HG03060 (cell line): ENCODE data around the gene CPT1A.

Source experiments
- ATAC-seq: cut with Tn5 transposase; IDR thresholded peaks from one replicate; pipeline ENCODE4 v1.9.1; 2021; ENCODE audit warnings: low read depth, moderate number of reproducible peaks; ENCODE audit not compliant: unreplicated experiment

Gene CPT1A

DNA sequence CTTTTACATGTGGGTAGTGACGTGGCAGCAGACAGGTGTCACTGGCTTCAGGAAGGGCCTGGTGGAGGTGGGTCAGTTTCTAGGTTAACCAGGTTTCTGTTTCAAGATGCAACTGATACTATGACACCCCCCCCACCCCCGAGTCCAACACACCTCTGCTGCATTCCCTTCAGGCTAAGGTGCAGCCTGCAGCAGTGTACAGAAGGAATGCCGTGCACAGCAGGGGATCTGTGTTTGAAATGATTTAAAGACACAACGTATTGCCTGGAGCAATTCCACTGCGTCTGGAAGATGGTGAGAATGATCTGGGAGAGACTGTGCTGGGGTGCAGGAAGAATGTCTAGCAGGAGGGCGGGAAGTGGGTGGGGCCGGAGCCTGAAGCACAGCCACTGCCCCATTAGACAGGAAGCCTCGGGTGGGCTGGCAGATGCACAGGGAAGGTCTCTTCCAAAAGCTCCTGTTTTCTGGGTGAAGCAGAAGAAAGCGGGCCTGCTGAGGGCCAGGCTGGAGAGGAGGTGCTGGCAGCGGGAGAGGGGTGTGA lies 78.5 kb downstream of the CPT1A start:
- no peak for ATAC-seq

DNA sequence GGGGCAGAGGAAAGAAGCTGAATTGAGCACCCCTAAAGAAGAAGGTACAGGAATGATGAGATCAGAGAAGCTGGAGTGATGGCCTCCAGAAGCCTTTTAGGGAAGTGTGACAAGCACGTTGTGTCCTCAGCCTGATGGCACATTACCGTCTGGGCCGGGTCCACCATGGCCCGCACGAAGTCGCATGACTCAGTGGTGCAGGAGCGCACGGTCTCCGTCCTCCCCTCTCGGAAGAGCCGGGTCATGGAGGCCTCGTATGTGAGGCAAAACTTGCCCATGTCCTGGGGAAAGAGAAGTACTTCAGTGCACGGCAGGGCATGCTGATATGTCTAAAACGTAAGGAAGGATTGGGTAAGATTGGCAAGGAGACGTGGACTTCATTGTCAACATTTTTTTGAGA lies 79.2 kb downstream of the CPT1A start:
- no peak for ATAC-seq

GRCh38 chr11:68761801-68762200 lies 79.9 kb downstream of the CPT1A start:
- no peak for ATAC-seq

GRCh38 chr11:68759991-68760390 lies 81.7 kb downstream of the CPT1A start:
- ATAC-seq: no peak

DNA sequence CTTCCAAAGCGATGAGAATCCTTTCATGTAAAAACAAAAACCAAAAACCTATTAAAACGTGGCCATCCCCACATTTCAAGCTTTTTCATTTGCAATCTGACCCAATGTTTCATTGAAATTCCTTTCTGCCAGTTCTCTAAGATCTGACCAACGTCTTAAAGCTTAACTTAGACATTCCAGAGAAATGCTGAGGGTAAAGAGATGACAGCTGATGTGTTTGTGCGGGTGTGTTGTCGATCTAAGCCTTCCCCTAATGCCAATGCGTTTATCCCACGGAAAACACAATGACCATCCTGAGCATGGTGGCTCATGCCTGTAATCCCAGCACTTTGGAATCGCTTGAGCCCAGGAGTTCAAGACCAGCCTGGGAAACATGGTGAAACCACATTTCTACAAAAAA lies 84.0 kb downstream of the CPT1A start:
- ATAC-seq: no peak

- ATAC-seq: no peak
These were observed 85.4 kb downstream of the CPT1A start for GRCh38 chr11:68756171-68756766.

DNA sequence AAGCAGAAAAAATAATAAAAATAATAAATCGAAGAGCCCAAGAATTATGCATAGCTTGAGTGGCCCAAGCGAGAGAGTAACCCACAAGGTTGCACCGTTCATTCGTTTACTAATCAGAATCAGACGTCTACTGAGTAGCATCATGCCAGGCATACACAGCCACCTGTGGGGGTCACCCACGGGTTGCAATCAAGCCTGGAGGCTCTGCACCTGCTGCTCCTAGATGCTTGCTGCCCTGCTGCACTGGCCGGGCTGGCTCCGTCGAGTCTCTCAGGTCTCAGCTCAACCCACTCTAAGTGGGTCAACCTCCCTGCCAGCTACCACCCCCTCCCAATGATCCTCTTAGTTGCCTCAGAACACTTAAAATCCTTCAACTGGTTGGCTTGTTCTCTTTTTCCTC lies 88.4 kb downstream of the CPT1A start:
- no peak for ATAC-seq

- no peak for ATAC-seq
These were observed 90.3 kb downstream of the CPT1A start, which contains the start of gene TESMIN for GRCh38 chr11:68751331-68751856. Gene TESMIN, minus strand, starts transcription at chr11:68751520. Its CDS starts 860 bp downstream, at chr11:68750660.

- no peak for ATAC-seq
These were observed 90.8 kb downstream of the CPT1A start for GRCh38 chr11:68751004-68751325.

- no peak for ATAC-seq
These were observed 91.3 kb downstream of the CPT1A start for GRCh38 chr11:68750195-68751003.

DNA sequence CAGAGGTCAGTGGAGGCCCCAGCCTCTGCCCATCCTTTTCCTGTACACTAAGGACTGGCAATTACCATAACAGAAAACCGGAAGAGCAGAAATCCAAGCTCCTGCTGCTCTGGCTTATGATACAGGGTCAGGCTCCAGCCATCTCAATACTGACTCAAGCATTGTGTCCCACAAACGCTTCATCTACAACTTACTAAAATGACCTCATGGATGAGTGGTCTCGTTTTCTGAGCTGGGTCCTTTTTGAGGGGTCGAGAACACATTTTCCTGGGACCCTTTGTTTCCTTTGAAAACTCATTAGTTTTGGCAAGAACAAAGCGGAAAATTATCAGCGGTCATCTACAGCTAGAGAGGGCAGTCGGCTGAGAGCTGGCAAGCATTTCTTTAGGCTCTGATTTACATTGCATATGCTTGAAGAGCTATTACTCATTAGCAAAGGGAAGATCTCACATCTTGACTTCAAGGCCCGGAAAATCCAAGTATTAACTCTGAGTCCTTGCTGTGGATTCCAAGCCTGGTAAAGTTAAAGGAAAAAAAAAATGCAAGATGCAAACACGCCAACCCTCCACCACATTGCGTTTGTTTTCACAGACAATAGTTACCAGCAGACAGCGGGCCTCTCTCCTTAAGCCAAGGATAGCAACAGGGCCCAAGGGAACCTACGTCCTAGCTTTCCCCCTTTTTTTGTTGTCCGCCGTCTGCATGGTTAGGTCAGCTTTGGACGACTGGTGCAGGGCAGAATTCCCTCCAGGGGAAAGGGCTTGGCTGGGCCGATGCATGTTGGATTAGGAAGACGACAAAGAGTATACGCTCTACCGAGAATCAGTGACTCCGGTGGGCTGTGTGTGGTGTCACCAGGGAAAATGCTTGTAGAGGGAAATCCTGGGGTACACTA lies 92.2 kb downstream of the CPT1A start:
- ATAC-seq: no peak

DNA sequence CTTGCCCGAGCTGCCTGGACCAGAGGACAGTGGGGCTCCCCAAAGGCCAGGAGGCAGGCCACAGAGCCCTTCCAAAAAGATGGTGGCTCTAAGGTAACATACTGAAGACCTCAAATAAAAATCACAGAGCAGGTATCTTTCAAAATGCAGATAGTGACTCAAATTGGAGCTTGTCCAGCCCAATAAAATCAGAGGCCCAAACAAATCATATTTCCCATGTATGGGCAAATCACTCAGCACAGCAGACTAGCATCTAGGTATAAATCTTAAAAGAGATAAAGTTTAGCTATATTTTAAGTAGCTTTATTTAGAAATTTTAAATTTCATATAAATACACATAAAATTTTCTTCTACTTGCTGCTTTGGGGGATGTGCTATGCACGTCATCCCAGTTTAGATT lies 93.7 kb downstream of the CPT1A start:
- no peak for ATAC-seq

DNA sequence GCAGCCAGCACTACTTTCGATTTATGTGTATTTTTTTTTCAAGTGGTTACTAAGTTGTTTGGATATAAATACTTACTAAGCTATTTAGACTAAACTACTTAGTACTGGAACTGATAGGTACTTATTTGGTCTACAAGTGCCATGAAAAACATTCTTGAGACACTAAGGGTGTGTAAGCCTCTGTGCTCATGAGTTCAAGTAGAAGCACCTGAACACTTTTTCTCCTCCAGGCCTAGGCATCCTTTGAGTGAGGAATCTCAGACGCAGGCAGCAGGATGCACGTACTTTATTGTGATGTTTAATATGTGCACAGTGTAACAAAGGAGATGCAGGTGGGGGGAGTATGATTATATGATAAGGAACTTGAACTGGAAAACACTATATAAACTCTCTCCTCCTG lies 98.2 kb downstream of the CPT1A start:
- ATAC-seq: no peak

DNA sequence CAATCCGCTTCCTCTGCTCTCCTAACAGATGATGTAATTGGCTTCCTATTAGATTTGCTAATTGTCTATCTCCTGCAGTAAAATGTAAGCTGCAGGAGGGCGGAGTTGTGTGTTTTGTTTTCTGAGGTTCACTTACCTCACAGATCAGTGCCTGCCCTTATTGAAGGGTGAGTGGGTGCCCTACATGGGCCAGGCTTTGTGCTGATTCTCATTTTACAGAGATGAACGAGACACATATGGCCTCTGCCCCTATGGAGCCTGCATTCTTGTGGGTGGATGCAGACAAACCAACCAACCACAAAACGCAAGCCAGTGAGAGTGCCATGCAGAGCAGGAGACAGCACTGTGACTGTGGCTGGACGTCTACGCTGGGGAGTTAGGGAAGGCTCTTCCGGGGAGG lies 100.3 kb downstream of the CPT1A start:
- no peak for ATAC-seq

DNA sequence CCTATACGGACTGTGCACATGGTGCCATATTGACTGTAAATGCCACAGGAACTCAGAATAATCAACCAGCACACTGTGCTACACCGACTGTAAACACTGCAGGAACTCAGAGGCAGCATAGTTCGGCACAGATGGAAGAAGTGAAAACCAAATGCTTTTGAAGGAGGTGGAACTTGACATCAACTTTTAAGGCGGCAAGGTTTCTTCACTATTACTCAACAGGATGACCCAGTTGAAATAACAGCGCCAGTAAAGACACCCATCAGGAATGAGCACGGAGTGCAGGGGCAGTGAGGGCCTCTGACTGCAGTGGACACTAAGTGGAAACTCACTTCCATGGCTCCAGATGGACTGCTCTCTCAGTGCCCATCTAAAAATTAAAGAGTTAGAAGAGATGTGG lies 106.1 kb downstream of the CPT1A start:
- ATAC-seq: no peak

- ATAC-seq: no peak
These were observed 106.6 kb downstream of the CPT1A start for GRCh38 chr11:68735125-68735524.

DNA sequence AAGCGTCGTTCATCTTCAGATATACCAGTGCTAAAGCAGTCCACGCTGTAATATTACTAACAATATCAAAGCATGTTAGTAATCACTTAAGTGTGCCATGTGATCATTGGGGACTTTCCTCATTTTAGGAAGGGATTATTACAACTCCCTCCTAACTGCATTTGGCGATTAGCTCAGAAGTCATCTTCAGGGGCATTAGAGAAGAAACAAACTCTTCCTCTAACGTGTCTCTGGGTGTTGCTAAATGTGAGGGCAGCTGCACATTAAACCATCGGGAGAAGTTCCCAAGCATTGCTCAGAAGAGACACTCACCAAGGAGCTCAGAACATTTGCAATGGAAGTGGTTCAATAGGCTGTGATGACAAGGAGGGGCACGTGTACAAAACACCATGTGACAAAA lies 107.6 kb downstream of the CPT1A start:
- ATAC-seq: no peak

DNA sequence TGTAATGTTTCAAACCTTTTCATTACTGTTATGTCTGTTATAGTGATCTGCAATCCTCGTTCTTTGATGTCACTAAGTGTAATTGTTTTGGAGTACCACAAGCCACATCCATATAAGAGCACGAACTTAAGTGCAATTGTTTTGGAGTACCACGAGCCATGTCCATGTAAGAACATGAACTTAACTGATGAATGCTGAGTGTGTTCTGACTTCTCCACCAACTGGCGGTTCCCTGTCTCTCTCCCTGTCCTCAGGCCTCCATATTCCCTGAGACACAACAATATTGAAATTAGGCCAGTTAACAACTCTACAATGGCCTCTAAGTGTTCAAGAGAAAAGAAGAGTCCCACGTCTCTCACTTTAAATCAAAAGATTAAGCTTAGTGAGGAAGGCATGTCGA lies 113.9 kb downstream of the CPT1A start:
- no peak for ATAC-seq

GRCh38 chr11:68724293-68724692 lies 117.4 kb downstream of the CPT1A start:
- no peak for ATAC-seq

DNA sequence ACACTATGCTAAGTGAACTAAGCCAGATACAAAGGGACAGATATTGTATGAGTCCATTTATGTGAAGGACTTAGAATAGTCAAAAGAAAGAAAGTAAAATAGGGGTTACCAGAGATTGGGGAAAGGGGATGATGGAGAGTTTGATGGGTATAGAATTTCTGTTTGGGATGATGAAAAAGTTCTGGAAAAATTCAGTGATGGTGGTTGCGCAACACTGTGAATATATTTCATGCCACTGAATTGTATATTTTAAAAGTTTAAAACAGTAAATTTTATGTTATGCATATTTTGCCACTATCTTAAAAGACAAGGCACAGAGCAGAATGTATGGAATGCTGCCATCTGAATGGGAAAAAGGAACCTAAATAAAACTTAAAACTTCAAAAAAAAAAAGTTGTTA lies 119.6 kb downstream of the CPT1A start:
- no peak for ATAC-seq

GRCh38 chr11:68721075-68721474 lies 120.6 kb downstream of the CPT1A start:
- no peak for ATAC-seq
